WERI-Rb-1 (cell line): Measurements from ENCODE around the gene GOSR1.
A peak's percentile ranks its signal among the peaks of the same experiment; 100 is the strongest.

Experiments
- DNase-seq: peaks from one replicate; pipeline ENCODE4 v3.0.0-alpha.2; 2020
- H3K27ac ChIP-seq: fragments of 250-450 bp; sonication (Bioruptor Pico); 2 replicates; pipeline ENCODE4 v1.5.1; 2020; ENCODE audit warnings: mild to moderate bottlenecking, moderate library complexity
- H3K27me3 ChIP-seq: fragments of 250-450 bp; sonication (Bioruptor Pico); 2 replicates; pipeline ENCODE4 v1.5.1; 2021; ENCODE audit warnings: mild to moderate bottlenecking, low read depth, moderate library complexity; ENCODE audit not compliant: insufficient read depth, severe bottlenecking
- H3K36me3 ChIP-seq: fragments of 250-450 bp; sonication (Bioruptor Pico); 2 replicates; pipeline ENCODE4 v1.5.1; 2020; ENCODE audit warnings: mild to moderate bottlenecking, moderate library complexity
- H3K4me3 ChIP-seq: 2 replicates; pipeline ENCODE4 v1.5.1; 2011; ENCODE audit warnings: low read depth, mild to moderate bottlenecking, control low read depth, low read length
- H3K9me3 ChIP-seq: fragments of 250-450 bp; sonication (Bioruptor Pico); 2 replicates; pipeline ENCODE4 v1.5.1; 2021; ENCODE audit warnings: mild to moderate bottlenecking, moderate library complexity; ENCODE audit not compliant: severe bottlenecking
- CTCF ChIP-seq: IDR thresholded peaks from 2 replicates; pipeline ENCODE4 v1.5.1; 2011; ENCODE audit warnings: low read depth, mild to moderate bottlenecking, control low read depth, inconsistent platforms, low read length

The GOSR1 gene

DNA sequence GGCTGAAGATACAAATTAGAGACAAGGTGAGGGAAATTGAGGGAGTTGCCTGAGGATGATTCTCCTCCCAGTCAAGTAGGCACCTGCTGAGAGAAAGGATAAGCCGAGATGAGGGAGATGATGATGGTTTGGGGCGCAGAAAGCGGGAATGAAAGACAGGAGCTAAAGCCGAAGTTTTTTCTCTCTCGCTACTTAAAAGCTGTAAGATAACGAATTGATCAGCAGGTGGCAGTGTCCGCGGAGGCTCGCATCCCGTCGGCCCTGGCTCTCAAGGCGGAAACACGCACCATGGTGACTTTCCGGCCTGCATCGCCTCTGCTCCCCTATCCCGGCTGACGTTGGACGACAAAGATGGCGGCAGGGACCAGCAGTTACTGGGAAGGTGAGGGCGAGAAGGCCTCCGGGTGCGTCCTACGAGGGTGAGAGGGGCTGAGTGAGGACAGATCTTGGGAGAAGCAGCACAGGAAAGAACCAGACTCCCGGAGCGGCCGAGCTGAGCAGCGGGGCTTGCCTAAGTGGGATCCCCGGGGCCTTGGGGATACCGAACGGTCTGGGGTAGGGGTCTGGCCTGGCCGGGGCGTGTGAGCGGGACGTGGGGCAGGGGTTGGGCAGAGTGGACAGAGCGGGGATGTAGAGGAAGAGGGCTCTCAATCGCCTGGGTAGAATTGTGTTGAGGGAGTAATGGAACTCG lies at the start of gene GOSR1:
Gene GOSR1, plus strand, starts transcription at position 326 of the 691 bp plus-strand sequence. Its CDS starts 26 bp downstream, at position 352.
- H3K27ac ChIP-seq: peak within 1 kb of the TSS; percentile 95
- DNase-seq: peak; percentile 93
- H3K9me3 ChIP-seq: no peaks in the 10 kb centered on the region
- peak within 1 kb of the TSS; percentile 60 for H3K4me3 ChIP-seq
- H3K36me3 ChIP-seq: peaks cover 29% of the 10 kb centered on the region
- H3K27me3 ChIP-seq: no peaks in the 10 kb centered on the region
- peak; percentile 83 for TF ChIP-seq CTCF

DNA sequence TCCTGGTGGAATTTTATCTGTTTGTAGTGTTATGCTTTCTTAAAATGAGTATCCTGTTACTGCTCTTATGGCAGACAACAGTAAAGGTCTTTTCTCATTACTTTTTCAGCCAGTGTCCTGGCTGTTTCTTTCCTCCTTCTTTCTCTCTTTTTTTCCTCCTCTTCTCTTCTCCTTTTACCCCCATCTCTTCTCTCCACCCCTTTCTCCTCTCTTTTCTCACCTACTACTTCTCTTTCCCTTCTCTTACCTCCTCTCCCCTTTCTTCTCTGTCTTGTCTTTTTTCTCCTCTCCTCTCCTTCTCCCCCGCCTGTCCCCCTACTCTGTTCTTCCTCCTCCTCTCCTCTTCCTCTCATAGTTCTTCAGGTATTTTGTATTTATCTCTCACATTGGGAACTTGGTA lies 49.6 kb upstream of the GOSR1 start:
- H3K27ac ChIP-seq: no peak overlapping the region
- no peaks in the 10 kb centered on the region for H3K27me3 ChIP-seq
- H3K36me3 ChIP-seq: peaks cover 56% of the 10 kb centered on the region
- TF ChIP-seq CTCF: no peak
- DNase-seq: no peak
- H3K4me3 ChIP-seq: no peak overlapping the region
- H3K9me3 ChIP-seq: no peaks in the 10 kb centered on the region

DNA sequence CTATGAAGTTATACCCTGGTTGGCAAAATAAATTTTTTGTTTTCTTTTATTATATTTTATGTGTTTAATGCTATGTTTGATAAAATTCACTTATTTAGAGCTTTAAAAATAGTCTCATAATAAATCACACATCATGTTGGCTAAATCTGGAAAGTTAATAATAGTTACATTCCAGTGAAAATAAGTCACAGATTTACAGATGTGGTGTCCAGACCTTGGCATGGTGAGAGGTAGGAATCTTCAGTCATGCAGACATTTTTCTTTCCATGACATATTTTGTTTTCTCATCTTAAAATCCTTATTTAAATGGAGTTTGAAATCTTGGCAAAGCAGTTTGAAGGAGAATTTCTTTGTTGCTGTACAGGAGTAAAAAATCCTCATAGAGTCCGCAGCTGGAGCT lies 48.1 kb upstream of the GOSR1 start:
- Histone ChIP-seq H3K4me3 (no peak overlapping the region), H3K9me3 (no peaks in the 10 kb centered on the region), H3K27ac (no peak overlapping the region), H3K36me3 (peaks cover 56% of the 10 kb centered on the region), H3K27me3 (no peaks in the 10 kb centered on the region)
- no peak for DNase-seq
- no peak for TF ChIP-seq CTCF

GRCh38 chr17:30433514-30433913 lies 43.7 kb upstream of the GOSR1 start:
- H3K9me3 ChIP-seq: no peaks in the 10 kb centered on the region
- no peak for TF ChIP-seq CTCF
- H3K27ac ChIP-seq: no peak overlapping the region
- no peaks in the 10 kb centered on the region for H3K27me3 ChIP-seq
- peaks cover 54% of the 10 kb centered on the region for H3K36me3 ChIP-seq
- DNase-seq: no peak
- no peak overlapping the region for H3K4me3 ChIP-seq

DNA sequence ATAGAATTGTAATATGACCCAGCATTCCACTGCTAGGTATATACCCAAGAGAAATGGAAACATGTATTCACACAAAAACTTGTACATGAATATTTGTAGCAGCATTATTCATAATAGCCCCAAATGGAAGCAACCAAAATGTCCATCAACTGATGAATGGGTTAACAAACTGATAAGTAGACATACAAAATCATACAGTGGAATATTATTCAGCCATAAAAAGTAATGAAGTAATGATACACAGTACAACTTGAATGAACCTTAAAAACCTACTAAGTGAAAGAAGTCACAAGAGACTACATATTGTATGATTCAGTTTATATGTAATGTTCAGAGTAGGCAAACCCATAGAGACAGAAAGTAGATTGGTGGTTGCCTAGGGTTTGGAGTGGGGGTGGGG lies 40.5 kb upstream of the GOSR1 start:
- H3K4me3 ChIP-seq: no peak overlapping the region

More for the DNA sequence above, 40.5 kb upstream of the GOSR1 start:
- Histone ChIP-seq H3K36me3 (peaks cover 44% of the 10 kb centered on the region), H3K27ac (no peak overlapping the region), H3K9me3 (no peaks in the 10 kb centered on the region), H3K27me3 (no peaks in the 10 kb centered on the region)
- no peak for DNase-seq
- no peak for TF ChIP-seq CTCF
